Smooth muscle cell (in vitro differentiated cells): Measurements from ENCODE around the gene RAB18. TPM values are rescaled to one million over a fixed set of nuclear protein-coding genes. Genes with fewer than 3 reads are reported as not detected.

ENCODE experiments used
- DNase-seq: peaks from one replicate; lab custom pipeline; 2025; ENCODE audit not compliant: unreplicated experiment; lab: John Stamatoyannopoulos, UW
- H2AFZ ChIP-seq: fragments of 200-600 bp; sonication (generic); 2 replicates; pipeline ENCODE4 v1.6.0; 2016; ENCODE audit warnings: antibody characterized with exemption, low read depth, mild to moderate bottlenecking
- H3F3A ChIP-seq: fragments of 200-600 bp; sonication (generic); 2 replicates; pipeline ENCODE4 v1.6.0; 2017; ENCODE audit warnings: antibody characterized with exemption, low read depth
- H3K27ac ChIP-seq: fragments of 200-600 bp; sonication (generic); 2 replicates; pipeline ENCODE4 v1.5.1; 2016; ENCODE audit warnings: low read depth, mild to moderate bottlenecking
- H3K27me3 ChIP-seq: fragments of 200-600 bp; sonication (generic); 2 replicates; pipeline ENCODE4 v1.6.1; 2016; ENCODE audit warnings: low read depth, mild to moderate bottlenecking
- H3K36me3 ChIP-seq: fragments of 200-600 bp; sonication (generic); 2 replicates; pipeline ENCODE4 v1.5.1; 2016; ENCODE audit warnings: low read depth
- H3K4me1 ChIP-seq: fragments of 200-600 bp; sonication (generic); 2 replicates; pipeline ENCODE4 v1.5.1; 2016; ENCODE audit warnings: low read depth
- H3K4me2 ChIP-seq: fragments of 200-600 bp; sonication (generic); 2 replicates; pipeline ENCODE4 v1.6.0; 2016; ENCODE audit warnings: mild to moderate bottlenecking
- H3K4me3 ChIP-seq: fragments of 200-600 bp; sonication (generic); 2 replicates; pipeline ENCODE4 v1.5.1; 2016; ENCODE audit warnings: mild to moderate bottlenecking
- H3K79me2 ChIP-seq: fragments of 200-600 bp; sonication (generic); 2 replicates; pipeline ENCODE4 v1.6.0; 2016; ENCODE audit warnings: low read depth, mild to moderate bottlenecking
- H3K9ac ChIP-seq: fragments of 200-600 bp; sonication (generic); 2 replicates; pipeline ENCODE4 v1.6.0; 2016; ENCODE audit warnings: low read depth
- H3K9me3 ChIP-seq: fragments of 200-600 bp; sonication (generic); replicated peaks from 2 replicates; pipeline ENCODE4 v1.5.1; 2016; ENCODE audit warnings: low read depth
- H4K20me1 ChIP-seq: fragments of 200-600 bp; sonication (generic); 2 replicates; pipeline ENCODE4 v1.6.0; 2016; ENCODE audit warnings: low read depth
- CTCF ChIP-seq: fragments of 200-600 bp; sonication (generic); IDR thresholded peaks from 2 replicates; pipeline ENCODE4 v1.5.1; 2017; ENCODE audit warnings: borderline replicate concordance, mild to moderate bottlenecking, antibody characterized with exemption; ENCODE audit not compliant: insufficient read depth, poor library complexity, severe bottlenecking
- WGBS: methylation state at CpG from one replicate; pipeline ENCODE4 v1.1.7; 2016; ENCODE audit warnings: low lambda C conversion rate; 5-methylcytosine and 5-hydroxymethylcytosine counted together
- polyA plus RNA-seq: library from polyadenylated mRNA; unstranded; fragments of >200 nt; fragmentation: Nextera tagmentation; extraction: Ambion mirVana; gene quantifications from 2 replicates; pipeline ENCODE4 v1.2.1, GENCODE V29; 2016
- total RNA-seq: library from RNA; depleted of rRNA; stranded (reverse); fragments of >200 nt; gene quantifications from 2 replicates; pipeline ENCODE4 v1.2.3, GENCODE V29; 2014

RAB18 gene
- total and polyA plus RNA-seq, 2 experiments from 2014 or later: 64.1 to 122 TPM

GRCh38 chr10:27581225-27581624 is 77.1 kb downstream of the RAB18 start:
- Histone ChIP-seq H3K9me3 (no peaks in the 10 kb centered on the region), H4K20me1 (no peaks in the 10 kb centered on the region), H3K27ac (no peak overlapping the region), H3K4me2 (no peak overlapping the region), H3K9ac (no peak overlapping the region), H2AFZ (no peak overlapping the region), H3K27me3 (no peaks in the 10 kb centered on the region), H3K36me3 (no peaks in the 10 kb centered on the region), H3K4me3 (no peak overlapping the region), H3K4me1 (no peaks in the 10 kb centered on the region), H3F3A (no peaks in the 10 kb centered on the region), H3K79me2 (no peaks in the 10 kb centered on the region)
- no peak for DNase-seq
- no peak for TF ChIP-seq CTCF
- WGBS: 95% methylated on average over 4 of the region's 4 CpGs

- no peak for DNase-seq
- Histone ChIP-seq H3K79me2 (no peaks in the 10 kb centered on the region), H3K9ac (no peak overlapping the region), H4K20me1 (no peaks in the 10 kb centered on the region), H3K27me3 (no peaks in the 10 kb centered on the region), H3K27ac (no peak overlapping the region), H3F3A (no peaks in the 10 kb centered on the region), H3K36me3 (no peaks in the 10 kb centered on the region), H3K4me3 (no peak overlapping the region), H3K4me2 (no peak overlapping the region), H3K9me3 (no peaks in the 10 kb centered on the region), H3K4me1 (no peaks in the 10 kb centered on the region), H2AFZ (no peak overlapping the region)
- TF ChIP-seq CTCF: no peak
- 86% methylated on average over 2 of the region's 2 CpGs for WGBS
Measured at GRCh38 chr10:27584302-27584701, 80.2 kb downstream of the RAB18 start.

Other genes with a start within 250 kb of the RAB18 start
- gene MKX, start 241.5 kb downstream of the RAB18 start, total RNA-seq: 0.04 and 0.09 TPM in 2 replicates
- not detected in 2 replicates for gene MKX, start 241.5 kb downstream of the RAB18 start, polyA plus RNA-seq